H9 (cell line): ENCODE results near the gene ERN1. TPM values are rescaled to one million over a fixed set of nuclear protein-coding genes. Genes with fewer than 3 reads are reported as not detected.
A peak's percentile ranks its signal among the peaks of the same experiment; 100 is the strongest.

Experiments used
- DNase-seq: peaks from one replicate; pipeline ENCODE4 v3.0.0-alpha.2; 2017
- H2AFZ ChIP-seq: one replicate; pipeline ENCODE4 v1.6.1; 2013; ENCODE audit warnings: mild to moderate bottlenecking, low read length, control low read depth, moderate library complexity
- H2AK5ac ChIP-seq: 2 replicates; pipeline ENCODE4 v1.6.1; 2013; ENCODE audit warnings: low read length, control low read depth, mixed read lengths; ENCODE audit not compliant: insufficient read length
- H2BK120ac ChIP-seq: one replicate; pipeline ENCODE4 v1.6.1; 2013; ENCODE audit warnings: low read depth, mild to moderate bottlenecking, low read length, control low read depth, inconsistent platforms; ENCODE audit not compliant: poor library complexity, severe bottlenecking
- H2BK12ac ChIP-seq: 2 replicates; pipeline ENCODE4 v1.6.1; 2013; ENCODE audit warnings: low read length, control low read depth, mixed read lengths, low read depth; ENCODE audit not compliant: insufficient read length
- H2BK15ac ChIP-seq: 2 replicates; pipeline ENCODE4 v1.6.1; 2013; ENCODE audit warnings: low read depth, low read length, control low read depth
- H2BK20ac ChIP-seq: one replicate; pipeline ENCODE4 v1.6.1; 2013; ENCODE audit warnings: low read depth, mild to moderate bottlenecking, low read length, control low read depth, inconsistent platforms; ENCODE audit not compliant: poor library complexity, severe bottlenecking
- H2BK5ac ChIP-seq: 2 replicates; pipeline ENCODE4 v1.6.1; 2013; ENCODE audit warnings: low read length, control low read depth, mixed read lengths; ENCODE audit not compliant: insufficient read length
- H3K14ac ChIP-seq: 2 replicates; pipeline ENCODE4 v1.6.1; 2013; ENCODE audit warnings: low read length, control low read depth; ENCODE audit not compliant: insufficient read depth
- H3K18ac ChIP-seq: 2 replicates; pipeline ENCODE4 v1.6.1; 2013; ENCODE audit warnings: low read depth, mild to moderate bottlenecking, mixed read lengths, low read length, control low read depth; ENCODE audit not compliant: insufficient read length
- H3K23ac ChIP-seq: 2 replicates; pipeline ENCODE4 v1.6.1; 2013; ENCODE audit warnings: low read length, control low read depth, mixed read lengths, low read depth; ENCODE audit not compliant: insufficient read length
- H3K23me2 ChIP-seq: 2 replicates; pipeline ENCODE4 v1.6.1; 2013; ENCODE audit warnings: low read depth, mild to moderate bottlenecking, mixed read lengths, low read length, control low read depth; ENCODE audit not compliant: insufficient read length, poor library complexity, severe bottlenecking
- H3K27ac ChIP-seq: 2 replicates; pipeline ENCODE4 v1.5.1; 2013; ENCODE audit warnings: low read length, control low read depth, mixed read lengths, low read depth; ENCODE audit not compliant: insufficient read length
- H3K27me3 ChIP-seq: 2 replicates; pipeline ENCODE4 v1.6.1; 2013; ENCODE audit warnings: low read length, control low read depth, inconsistent platforms; ENCODE audit not compliant: insufficient read depth
- H3K4ac ChIP-seq: 2 replicates; pipeline ENCODE4 v1.6.1; 2013; ENCODE audit warnings: low read depth, mild to moderate bottlenecking, control low read depth, inconsistent platforms, low read length, moderate library complexity
- H3K4me1 ChIP-seq: 2 replicates; pipeline ENCODE4 v1.6.1; 2013; ENCODE audit warnings: low read length, control low read depth, inconsistent platforms; ENCODE audit not compliant: insufficient read depth
- H3K4me2 ChIP-seq: 2 replicates; pipeline ENCODE4 v1.6.1; 2013; ENCODE audit warnings: low read length, control low read depth, mixed read lengths; ENCODE audit not compliant: insufficient read length, insufficient read depth
- H3K56ac ChIP-seq: 2 replicates; pipeline ENCODE4 v1.6.1; 2013; ENCODE audit warnings: low read depth, mild to moderate bottlenecking, mixed read lengths, low read length, control low read depth; ENCODE audit not compliant: insufficient read length
- H3K79me1 ChIP-seq: 2 replicates; pipeline ENCODE4 v1.6.1; 2013; ENCODE audit warnings: low read depth, mild to moderate bottlenecking, moderate library complexity, low read length, control low read depth, inconsistent platforms; ENCODE audit not compliant: insufficient read depth, poor library complexity, severe bottlenecking
- H3K79me2 ChIP-seq: 2 replicates; pipeline ENCODE4 v1.6.1; 2013; ENCODE audit warnings: low read length, control low read depth, inconsistent platforms; ENCODE audit not compliant: insufficient read depth
- H3K9ac ChIP-seq: 2 replicates; pipeline ENCODE4 v1.6.1; 2013; ENCODE audit warnings: low read length, control low read depth, mixed read lengths; ENCODE audit not compliant: insufficient read length; ENCODE audit errors: extremely low read depth
- H3K9me3 ChIP-seq: one replicate; pipeline ENCODE4 v1.6.1; 2013; ENCODE audit warnings: low read depth, low read length, inconsistent platforms; ENCODE audit not compliant: control insufficient read depth
- H3T11ph ChIP-seq: one replicate; pipeline ENCODE4 v1.6.1; 2013; ENCODE audit warnings: mild to moderate bottlenecking, low read length, control low read depth, inconsistent platforms
- H4K20me1 ChIP-seq: one replicate; pipeline ENCODE4 v1.6.1; 2013; ENCODE audit not compliant: control insufficient read depth, insufficient read length, insufficient read depth
- H4K5ac ChIP-seq: 2 replicates; pipeline ENCODE4 v1.6.1; 2013; ENCODE audit warnings: low read depth, mild to moderate bottlenecking, mixed read lengths, low read length, control low read depth; ENCODE audit not compliant: insufficient read length
- H4K8ac ChIP-seq: replicated peaks from 2 replicates; pipeline ENCODE4 v1.6.1; 2013; ENCODE audit warnings: low read length, control low read depth, mixed read lengths, low read depth; ENCODE audit not compliant: insufficient read length
- H4K91ac ChIP-seq: 2 replicates; pipeline ENCODE4 v1.6.1; 2013; ENCODE audit warnings: low read depth, mild to moderate bottlenecking, moderate library complexity, mixed read lengths, low read length, control low read depth; ENCODE audit not compliant: insufficient read length
- H3K27ac Mint-ChIP-seq, 3 experiments: 2 replicates in 2 of 3; 3 replicates in 1 of 3; pipeline ENCODE4 v1.8.0; 2020 to 2021; ENCODE audit warnings: mixed read lengths in 3 of 3, mild to moderate bottlenecking in 1 of 3, moderate library complexity in 1 of 3
- H3K27me3 Mint-ChIP-seq: 2 replicates; pipeline ENCODE4 v1.8.0; 2021; ENCODE audit warnings: low read depth, mild to moderate bottlenecking, moderate library complexity, mixed read lengths
- H3K36me3 Mint-ChIP-seq, 3 experiments: 2 replicates in 2 of 3; 3 replicates in 1 of 3; pipeline ENCODE4 v1.8.0; 2020 to 2021; ENCODE audit warnings: low read depth in 3 of 3, mixed read lengths in 3 of 3; ENCODE audit not compliant: insufficient read depth in 1 of 3
- H3K4me1 Mint-ChIP-seq, 2 experiments: 2 replicates each; pipeline ENCODE4 v1.8.0; 2020; ENCODE audit warnings: mixed read lengths in 2 of 2
- H3K4me3 Mint-ChIP-seq, 2 experiments: 2 replicates in 1 of 2; 3 replicates in 1 of 2; pipeline ENCODE4 v1.8.0; 2020 to 2021; ENCODE audit warnings: mild to moderate bottlenecking in 2 of 2, mixed read lengths in 2 of 2, moderate library complexity in 1 of 2
- H3K9me3 Mint-ChIP-seq, 2 experiments: 2 replicates in 1 of 2; 3 replicates in 1 of 2; pipeline ENCODE4 v1.8.0; 2020; ENCODE audit warnings: mild to moderate bottlenecking in 2 of 2, mixed read lengths in 2 of 2, moderate library complexity in 1 of 2
- CTCF ChIP-seq: fragments of 200-600 bp; sonication (generic); conservative IDR thresholded peaks from 3 replicates; pipeline ENCODE4 v1.8.0; 2021; ENCODE audit warnings: antibody characterized with exemption, mild to moderate bottlenecking
- WGBS: extraction: QIAGEN DNeasy Blood & Tissue Kit; methylation state at CpG from one replicate; pipeline ENCODE4 v1.1.7; 2013; ENCODE audit warnings: missing lambda C conversion rate, low lambda C conversion rate, mixed read lengths; ENCODE audit not compliant: insufficient read length; ENCODE audit errors: extremely low coverage; 5-methylcytosine and 5-hydroxymethylcytosine counted together
- total RNA-seq: library from RNA; stranded (reverse); gene quantifications from 2 replicates; pipeline ENCODE4 v1.2.1, GENCODE V29; 2021

ERN1 gene
- total RNA-seq, 1 experiment from 2014 or later: 5.0 TPM

- Mint-ChIP-seq H3K4me1 (peaks cover 26% of the 10 kb centered on the region in 2 experiments), H3K27ac (0 out of 7 replicates have a peak overlapping the region, but pooled peaks of 1 of the 3 experiments have one; percentile 53), H3K9me3 (no peaks in the 10 kb centered on the region), H3K4me3 (no peak overlapping the region), H3K27me3 (no peaks in the 10 kb centered on the region), H3K36me3 (no peaks in the 10 kb centered on the region; a peak in 1 of 7 replicates)
- no peak overlapping the region for H3T11ph ChIP-seq
- DNase-seq: no peak
- no peak overlapping the region for H4K91ac ChIP-seq
- WGBS: no CpG with 5 or more reads among the region's 7 CpGs
- no peak overlapping the region for H2BK15ac ChIP-seq
- H2BK12ac ChIP-seq: no peak overlapping the region
- H3K9me3 ChIP-seq: no peaks in the 10 kb centered on the region
- no peak overlapping the region for H3K56ac ChIP-seq
- H3K4me1 ChIP-seq: peaks cover 3% of the 10 kb centered on the region
- H4K20me1 ChIP-seq: no peaks in the 10 kb centered on the region
- no peaks in the 10 kb centered on the region for H3K79me2 ChIP-seq
- no peak overlapping the region for H3K4me2 ChIP-seq
- H3K18ac ChIP-seq: no peak overlapping the region
- no peak overlapping the region for H3K23ac ChIP-seq
- H3K23me2 ChIP-seq: no peaks in the 10 kb centered on the region
- no peak overlapping the region for H3K14ac ChIP-seq
- H4K8ac ChIP-seq: no peak overlapping the region
- no peak overlapping the region for H2AFZ ChIP-seq
- no peak overlapping the region for H2AK5ac ChIP-seq
- no peak overlapping the region for H3K27ac ChIP-seq
- no peak overlapping the region for H2BK5ac ChIP-seq
- H4K5ac ChIP-seq: no peak overlapping the region
- H2BK20ac ChIP-seq: no peak overlapping the region
- no peak for TF ChIP-seq CTCF
- no peak overlapping the region for H3K9ac ChIP-seq
- no peaks in the 10 kb centered on the region for H3K79me1 ChIP-seq
- no peak overlapping the region for H2BK120ac ChIP-seq
- H3K27me3 ChIP-seq: no peaks in the 10 kb centered on the region
- H3K4ac ChIP-seq: no peak overlapping the region
These were observed 28.5 kb upstream of the ERN1 start for GRCh38 chr17:64158406-64158805.
